Measurements from ENCODE around the gene ZMYND15.

ZMYND15 gene

DNA sequence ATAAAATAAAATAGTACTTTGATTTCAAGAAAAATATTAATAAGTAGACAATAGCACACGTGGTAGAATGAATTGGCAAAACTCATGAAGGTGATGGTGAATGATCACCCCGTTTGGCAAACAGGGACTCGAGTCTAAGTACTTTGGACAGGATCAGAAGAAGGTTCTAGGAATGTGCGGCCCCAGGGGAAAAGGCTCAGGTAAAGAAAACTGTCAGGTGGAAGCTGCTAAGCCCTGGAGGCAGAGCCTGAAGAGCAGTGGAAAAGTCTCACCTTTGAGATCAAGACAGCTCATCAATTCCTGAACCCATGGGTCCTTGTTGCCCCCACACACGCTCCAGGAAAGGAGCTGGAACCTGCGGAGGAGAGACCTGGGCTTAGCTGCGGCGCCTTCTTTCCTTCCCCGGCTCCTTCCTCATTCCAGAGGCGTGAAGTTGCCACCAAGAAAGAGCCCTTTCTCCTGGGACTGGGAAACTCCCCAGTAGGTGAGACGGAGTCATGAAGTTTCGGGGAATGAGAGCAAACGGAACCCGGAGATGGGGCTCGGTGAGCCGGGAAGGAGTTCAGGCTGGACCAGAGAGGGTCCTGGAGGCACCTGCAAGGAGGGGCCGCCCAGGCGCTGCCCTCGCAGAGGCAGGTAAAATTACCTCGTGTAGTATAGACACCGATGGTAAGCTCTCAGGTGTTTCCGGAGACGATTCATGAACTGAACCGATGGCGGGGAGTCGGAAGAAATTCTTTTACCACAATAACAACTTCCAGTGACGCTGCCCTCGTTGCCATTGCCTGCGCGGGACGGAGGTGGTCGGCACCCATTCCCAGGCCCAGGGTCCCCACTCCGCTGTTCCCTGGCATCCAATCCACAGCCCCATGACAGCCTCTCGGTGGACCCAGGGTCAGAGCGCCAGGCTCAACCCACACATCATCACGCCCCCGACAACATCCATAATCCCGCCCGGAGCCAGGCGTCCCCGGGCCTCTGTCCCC is 1.2 kb upstream of the ZMYND15 start:
- H3K4me1 ChIP-seq (ENCODE audit: control insufficient read depth, low read length), result peaks cover 27% of the 10 kb centered on the region
- peak overlapping the region; percentile 74 for H3K4me2 ChIP-seq (ENCODE audit: low read length)
- H3K79me2 ChIP-seq (ENCODE audit: control insufficient read depth, low read length), result no peaks in the 10 kb centered on the region
- 0 out of 2 replicates have a peak, but pooled peaks have one; percentile 24 for TF ChIP-seq EZH2phosphoT487 (IDR thresholded peaks at IDR 0.05; ENCODE audit: borderline replicate concordance, low read length)
- TF ChIP-seq, protein P1, sequence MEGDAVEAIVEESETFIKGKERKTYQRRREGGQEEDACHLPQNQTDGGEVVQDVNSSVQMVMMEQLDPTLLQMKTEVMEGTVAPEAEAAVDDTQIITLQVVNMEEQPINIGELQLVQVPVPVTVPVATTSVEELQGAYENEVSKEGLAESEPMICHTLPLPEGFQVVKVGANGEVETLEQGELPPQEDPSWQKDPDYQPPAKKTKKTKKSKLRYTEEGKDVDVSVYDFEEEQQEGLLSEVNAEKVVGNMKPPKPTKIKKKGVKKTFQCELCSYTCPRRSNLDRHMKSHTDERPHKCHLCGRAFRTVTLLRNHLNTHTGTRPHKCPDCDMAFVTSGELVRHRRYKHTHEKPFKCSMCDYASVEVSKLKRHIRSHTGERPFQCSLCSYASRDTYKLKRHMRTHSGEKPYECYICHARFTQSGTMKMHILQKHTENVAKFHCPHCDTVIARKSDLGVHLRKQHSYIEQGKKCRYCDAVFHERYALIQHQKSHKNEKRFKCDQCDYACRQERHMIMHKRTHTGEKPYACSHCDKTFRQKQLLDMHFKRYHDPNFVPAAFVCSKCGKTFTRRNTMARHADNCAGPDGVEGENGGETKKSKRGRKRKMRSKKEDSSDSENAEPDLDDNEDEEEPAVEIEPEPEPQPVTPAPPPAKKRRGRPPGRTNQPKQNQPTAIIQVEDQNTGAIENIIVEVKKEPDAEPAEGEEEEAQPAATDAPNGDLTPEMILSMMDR (IDR thresholded peaks at IDR 0.05; ENCODE audit: low read depth, low read length, poor library complexity, severe bottlenecking), result no peak
- H3K36me3 ChIP-seq (ENCODE audit: control insufficient read depth, low read length), result no peaks in the 10 kb centered on the region
- H3K27me3 ChIP-seq (ENCODE audit: control insufficient read depth, low read length), result peaks cover 35% of the 10 kb centered on the region
- peak overlapping the region; percentile 62 for H3K4me3 ChIP-seq (ENCODE audit: low read length)
- no peaks in the 10 kb centered on the region; the same call in 1 of the 2 replicates for H4K20me1 ChIP-seq (ENCODE audit: control insufficient read depth, insufficient read depth, low read depth, low read length)
- no peaks in the 10 kb centered on the region for H3K9me2 ChIP-seq (replicated peaks; ENCODE audit: control insufficient read depth, low read length)
- no peak overlapping the region for H3K27ac ChIP-seq (ENCODE audit: low read depth, low read length)
- H3K9me3 ChIP-seq (ENCODE audit: control insufficient read depth, insufficient read depth, low read length), result no peaks in the 10 kb centered on the region
- H3F3A ChIP-seq (ENCODE audit: control insufficient read depth, insufficient read depth), result 0 out of 2 replicates have a peak, but pooled peaks cover 5% of the 10 kb centered on the region

DNA sequence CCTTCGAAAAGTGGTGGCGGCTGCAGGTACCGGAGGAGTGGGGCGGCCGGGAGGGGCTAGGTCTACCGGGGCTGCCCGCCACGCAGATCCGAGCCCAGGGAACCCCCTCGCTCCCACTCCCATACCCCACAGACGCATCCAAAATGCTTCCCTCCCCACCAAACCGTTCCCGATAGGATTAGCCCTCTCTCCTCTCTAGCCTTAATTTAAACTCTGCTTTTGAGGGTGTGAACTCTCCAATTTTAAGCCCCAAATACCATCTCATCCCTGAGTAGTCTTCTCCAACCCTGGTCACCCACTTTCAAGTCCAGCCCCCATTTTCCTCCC is 355 bp downstream of the ZMYND15 start:
- Histone ChIP-seq H3K9me2 (replicated peaks; ENCODE audit: control insufficient read depth, low read length) (no peaks in the 10 kb centered on the region), H3K27me3 (ENCODE audit: control insufficient read depth, low read length) (peaks cover 35% of the 10 kb centered on the region), H4K20me1 (ENCODE audit: control insufficient read depth, insufficient read depth, low read depth, low read length) (no peaks in the 10 kb centered on the region; the same call in 1 of the 2 replicates), H3K79me2 (ENCODE audit: control insufficient read depth, low read length) (no peaks in the 10 kb centered on the region), H3K36me3 (ENCODE audit: control insufficient read depth, low read length) (no peaks in the 10 kb centered on the region), H3K4me3 (ENCODE audit: low read length) (peak overlapping the region; percentile 62), H3K27ac (ENCODE audit: low read depth, low read length) (no peak overlapping the region), H3K4me2 (ENCODE audit: low read length) (peak overlapping the region; percentile 74), H3K4me1 (ENCODE audit: control insufficient read depth, low read length) (peaks cover 22% of the 10 kb centered on the region), H3K9me3 (ENCODE audit: control insufficient read depth, insufficient read depth, low read length) (no peaks in the 10 kb centered on the region), H3F3A (ENCODE audit: control insufficient read depth, insufficient read depth) (0 out of 2 replicates have a peak, but pooled peaks cover 2% of the 10 kb centered on the region)
- TF ChIP-seq, protein P1 (IDR thresholded peaks at IDR 0.05; ENCODE audit: low read depth, low read length, poor library complexity, severe bottlenecking), result no peak
- TF ChIP-seq EZH2phosphoT487 (IDR thresholded peaks at IDR 0.05; ENCODE audit: borderline replicate concordance, low read length), result no peak; the same call in 1 of the 2 replicates

DNA sequence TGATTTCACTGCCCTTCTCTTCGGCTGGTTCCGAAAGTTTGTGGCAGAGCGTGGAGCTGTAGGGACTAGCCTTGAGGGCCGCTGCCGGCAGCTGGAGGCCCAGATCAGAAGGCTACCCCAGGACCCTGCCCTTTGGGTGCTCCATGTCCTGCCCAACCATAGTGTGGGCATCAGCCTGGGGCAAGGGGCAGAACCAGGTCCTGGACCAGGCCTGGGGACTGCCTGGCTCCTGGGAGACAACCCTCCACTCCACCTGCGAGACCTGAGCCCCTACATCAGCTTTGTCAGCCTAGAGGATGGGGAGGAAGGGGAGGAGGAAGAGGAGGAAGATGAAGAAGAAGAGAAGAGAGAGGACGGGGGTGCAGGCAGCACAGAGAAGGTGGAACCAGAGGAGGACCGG is 951 bp downstream of the ZMYND15 start:
- H3K27ac ChIP-seq (ENCODE audit: low read depth, low read length), result no peak overlapping the region
- no peaks in the 10 kb centered on the region for H3K9me2 ChIP-seq (replicated peaks; ENCODE audit: control insufficient read depth, low read length)
- TF ChIP-seq EZH2phosphoT487 (IDR thresholded peaks at IDR 0.05; ENCODE audit: borderline replicate concordance, low read length), result no peak
- TF ChIP-seq, protein P1 (IDR thresholded peaks at IDR 0.05; ENCODE audit: low read depth, low read length, poor library complexity, severe bottlenecking), result no peak
- H3F3A ChIP-seq (ENCODE audit: control insufficient read depth, insufficient read depth), result 0 out of 2 replicates have a peak, but pooled peaks cover 2% of the 10 kb centered on the region
- H4K20me1 ChIP-seq (ENCODE audit: control insufficient read depth, insufficient read depth, low read depth, low read length), result no peaks in the 10 kb centered on the region; the same call in 1 of the 2 replicates
- H3K79me2 ChIP-seq (ENCODE audit: control insufficient read depth, low read length), result no peaks in the 10 kb centered on the region
- H3K4me2 ChIP-seq (ENCODE audit: low read length), result no peak overlapping the region
- H3K36me3 ChIP-seq (ENCODE audit: control insufficient read depth, low read length), result no peaks in the 10 kb centered on the region
- H3K4me3 ChIP-seq (ENCODE audit: low read length), result no peak overlapping the region
- H3K4me1 ChIP-seq (ENCODE audit: control insufficient read depth, low read length), result peaks cover 22% of the 10 kb centered on the region
- peaks cover 35% of the 10 kb centered on the region for H3K27me3 ChIP-seq (ENCODE audit: control insufficient read depth, low read length)
- no peaks in the 10 kb centered on the region for H3K9me3 ChIP-seq (ENCODE audit: control insufficient read depth, insufficient read depth, low read length)

All from DOHH2 (cell line).